Omental fat pad (tissue), 4 donors: ENCODE measurements around the gene ISG20L2. TPM values are rescaled to one million over a fixed set of nuclear protein-coding genes. Genes with fewer than 3 reads are reported as not detected.

ENCODE experiments used
- ATAC-seq: fragments of 150-250 bp; one replicate; pipeline ENCODE4 v1.9.1; 2016; ENCODE audit warnings: mild to moderate bottlenecking, moderate library complexity; ENCODE audit not compliant: low FRiP score
- DNase-seq: peaks from one replicate; pipeline ENCODE4 v3.0.0-alpha.2; 2019; ENCODE audit warnings: low spot score
- CTCF ChIP-seq, 3 donors: fragments of 450-650 bp; IDR thresholded peaks; one replicate each; pipeline ENCODE4 v1.5.1; 2016 to 2017; ENCODE audit warnings: antibody characterized with exemption in 3 of 3, mild to moderate bottlenecking in 3 of 3, moderate library complexity in 2 of 3
- total RNA-seq, 4 donors: library from RNA; depleted of rRNA; stranded (reverse); fragments of >200 nt; gene quantifications; one replicate each; pipeline ENCODE4 v1.1.0, GENCODE V29; 2016

The ISG20L2 gene
- total RNA-seq, 4 donors from 2014 or later: 19.8 to 34.1 (median 28.2) TPM

- TF ChIP-seq CTCF (IDR thresholded peaks at IDR 0.05): no peak
- no peak for DNase-seq
- peak; percentile 60 for ATAC-seq
Observed at GRCh38 chr1:156709757-156710489, 18.6 kb downstream of the ISG20L2 start.

- no peak for ATAC-seq
- no peak for TF ChIP-seq CTCF (IDR thresholded peaks at IDR 0.05)
- no peak for DNase-seq
Observed at GRCh38 chr1:156709031-156709430, 19.5 kb downstream of the ISG20L2 start.

GRCh38 chr1:156708218-156708661 lies 20.3 kb downstream of the ISG20L2 start:
- DNase-seq (no peak), ATAC-seq (no peak)
- no peak for TF ChIP-seq CTCF (IDR thresholded peaks at IDR 0.05)

- ATAC-seq (no peak), DNase-seq (no peak)
- no peak for TF ChIP-seq CTCF (IDR thresholded peaks at IDR 0.05)
Observed at GRCh38 chr1:156707417-156708217, 20.9 kb downstream of the ISG20L2 start.

GRCh38 chr1:156706657-156707416 lies 21.7 kb downstream of the ISG20L2 start:
- ATAC-seq: no peak
- DNase-seq: no peak

More at GRCh38 chr1:156706657-156707416, 21.7 kb downstream of the ISG20L2 start:
- TF ChIP-seq CTCF (IDR thresholded peaks at IDR 0.05): no peak
